ENCODE data around the gene PHLDA2.

DNA sequence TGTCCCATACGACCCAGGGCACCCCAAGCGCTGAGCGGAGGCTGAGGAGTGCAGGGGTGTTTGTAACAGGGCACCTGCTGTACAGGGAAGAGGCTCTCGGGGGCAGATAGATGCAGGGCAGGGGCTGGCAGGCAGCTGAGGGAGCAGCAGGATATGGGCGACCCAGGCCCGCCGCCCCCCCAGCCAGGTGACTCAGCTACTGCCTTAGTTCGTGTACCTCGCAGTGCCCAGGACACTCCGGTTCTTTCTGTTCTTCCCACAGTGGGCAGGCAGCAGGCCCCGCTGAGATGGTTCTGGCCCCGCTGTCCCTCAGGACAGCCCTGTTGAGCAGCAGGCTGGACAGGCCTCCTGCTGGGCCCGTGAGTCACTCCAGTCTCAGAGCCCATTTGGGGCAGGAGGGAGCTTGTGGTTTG lies 16.2 kb downstream of the PHLDA2 start:
- TF ChIP-seq EZH2 (IDR thresholded peaks at IDR 0.05; ENCODE audit: low read length, unreplicated experiment): no peak
- TF ChIP-seq, protein P1, sequence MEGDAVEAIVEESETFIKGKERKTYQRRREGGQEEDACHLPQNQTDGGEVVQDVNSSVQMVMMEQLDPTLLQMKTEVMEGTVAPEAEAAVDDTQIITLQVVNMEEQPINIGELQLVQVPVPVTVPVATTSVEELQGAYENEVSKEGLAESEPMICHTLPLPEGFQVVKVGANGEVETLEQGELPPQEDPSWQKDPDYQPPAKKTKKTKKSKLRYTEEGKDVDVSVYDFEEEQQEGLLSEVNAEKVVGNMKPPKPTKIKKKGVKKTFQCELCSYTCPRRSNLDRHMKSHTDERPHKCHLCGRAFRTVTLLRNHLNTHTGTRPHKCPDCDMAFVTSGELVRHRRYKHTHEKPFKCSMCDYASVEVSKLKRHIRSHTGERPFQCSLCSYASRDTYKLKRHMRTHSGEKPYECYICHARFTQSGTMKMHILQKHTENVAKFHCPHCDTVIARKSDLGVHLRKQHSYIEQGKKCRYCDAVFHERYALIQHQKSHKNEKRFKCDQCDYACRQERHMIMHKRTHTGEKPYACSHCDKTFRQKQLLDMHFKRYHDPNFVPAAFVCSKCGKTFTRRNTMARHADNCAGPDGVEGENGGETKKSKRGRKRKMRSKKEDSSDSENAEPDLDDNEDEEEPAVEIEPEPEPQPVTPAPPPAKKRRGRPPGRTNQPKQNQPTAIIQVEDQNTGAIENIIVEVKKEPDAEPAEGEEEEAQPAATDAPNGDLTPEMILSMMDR (conservative IDR thresholded peaks at IDR 0.05; ENCODE audit: low read depth, low read length): no peak
